CD4-positive, alpha-beta memory T cell (primary cell): ENCODE measurements around the gene FOXD4. TPM values are rescaled to one million over a fixed set of nuclear protein-coding genes. Genes with fewer than 3 reads are reported as not detected.
"Not testable (repeated sequence)": the region's sequence is repeated elsewhere in the genome, so short reads cannot be mapped to it uniquely, and the experiment has no call there.

Experiments used
- CTCF ChIA-PET: fragments of 350-600 bp; sonication (Branson Sonifier 250); formaldehyde crosslinking; loops from one replicate; lab custom pipeline; 2021; ENCODE audit warnings: inconsistent platforms; ENCODE audit not compliant: partially characterized antibody; lab: Charles Lee
- POLR2A ChIA-PET: fragments of 350-600 bp; sonication (Branson Sonifier 250); formaldehyde crosslinking; loops from one replicate; lab custom pipeline; 2021; ENCODE audit not compliant: partially characterized antibody; lab: Charles Lee
- DNase-seq, 5 donors: peaks; one replicate each; pipeline versions ENCODE4 v3.0.0 to v3.0.0-alpha.2; 2020 to 2022; ENCODE audit warnings: mixed read lengths in 1 of 5
- H3K27ac ChIP-seq: one replicate; pipeline ENCODE4 v1.7.0; 2013; ENCODE audit warnings: low read depth, low read length
- H3K27me3 ChIP-seq: 2 replicates; pipeline ENCODE4 v1.7.0; 2013; ENCODE audit warnings: mild to moderate bottlenecking, low read length, moderate library complexity; ENCODE audit not compliant: insufficient read depth
- H3K36me3 ChIP-seq: 2 replicates; pipeline ENCODE4 v1.7.0; 2013; ENCODE audit warnings: mild to moderate bottlenecking, low read length, moderate library complexity; ENCODE audit not compliant: insufficient read depth
- H3K4me1 ChIP-seq: 2 replicates; pipeline ENCODE4 v1.7.0; 2013; ENCODE audit warnings: mild to moderate bottlenecking, low read length, moderate library complexity; ENCODE audit not compliant: insufficient read depth
- H3K4me3 ChIP-seq, 2 donors: one replicate each; pipeline ENCODE4 v1.7.0; 2013; ENCODE audit warnings: low read length in 2 of 2, mild to moderate bottlenecking in 1 of 2
- H3K9me3 ChIP-seq, 2 donors: one replicate each; pipeline ENCODE4 v1.7.0; 2013; ENCODE audit warnings: low read length in 2 of 2, control low read depth in 1 of 2; ENCODE audit not compliant: control insufficient read depth in 1 of 2
- H3K27ac Mint-ChIP-seq, 7 donors: one replicate each; pipeline ENCODE4 v1.8.0; 2020 to 2021; ENCODE audit warnings: mixed read lengths in 7 of 7, mild to moderate bottlenecking in 6 of 7, inconsistent platforms in 3 of 7, moderate library complexity in 3 of 7
- H3K27me3 Mint-ChIP-seq, 2 donors: one replicate each; pipeline ENCODE4 v1.8.0; 2020 to 2021; ENCODE audit warnings: mixed read lengths in 2 of 2
- H3K36me3 Mint-ChIP-seq, 2 donors: one replicate each; pipeline ENCODE4 v1.8.0; 2020 to 2021; ENCODE audit warnings: mixed read lengths in 2 of 2, inconsistent platforms in 1 of 2, mild to moderate bottlenecking in 1 of 2
- H3K4me1 Mint-ChIP-seq, 4 donors: one replicate each; pipeline ENCODE4 v1.8.0; 2020 to 2021; ENCODE audit warnings: mixed read lengths in 4 of 4, mild to moderate bottlenecking in 1 of 4
- H3K4me3 Mint-ChIP-seq, 8 donors: one replicate each; pipeline ENCODE4 v1.8.0; 2020 to 2021; ENCODE audit warnings: mixed read lengths in 8 of 8, mild to moderate bottlenecking in 7 of 8, moderate library complexity in 6 of 8, inconsistent platforms in 3 of 8
- H3K9me3 Mint-ChIP-seq, 8 donors: one replicate each; pipeline ENCODE4 v1.8.0; 2020 to 2021; ENCODE audit warnings: mixed read lengths in 8 of 8, mild to moderate bottlenecking in 5 of 8, inconsistent platforms in 3 of 8, moderate library complexity in 1 of 8
- intact Hi-C: fragments of 100-400 bp; cut with micrococcal nuclease; formaldehyde crosslinking; loops from one replicate; pipeline ENCODE4 v1.15.1; 2023
- polyA plus RNA-seq, 2 donors: library from polyadenylated mRNA; unstranded; fragments of 300-500 nt; fragmentation: Illumina TruSeq; gene quantifications; one replicate each; pipeline ENCODE4 v1.2.3, GENCODE V29; 2021
- total RNA-seq, 2 experiments: library from RNA; stranded (reverse); gene quantifications; one replicate each; pipeline ENCODE4 v1.2.3, GENCODE V29; 2021

Gene FOXD4
- total and polyA plus RNA-seq, 4 experiments from 2014 or later, result 0.30 to 0.35 TPM; not detected in 2

DNA sequence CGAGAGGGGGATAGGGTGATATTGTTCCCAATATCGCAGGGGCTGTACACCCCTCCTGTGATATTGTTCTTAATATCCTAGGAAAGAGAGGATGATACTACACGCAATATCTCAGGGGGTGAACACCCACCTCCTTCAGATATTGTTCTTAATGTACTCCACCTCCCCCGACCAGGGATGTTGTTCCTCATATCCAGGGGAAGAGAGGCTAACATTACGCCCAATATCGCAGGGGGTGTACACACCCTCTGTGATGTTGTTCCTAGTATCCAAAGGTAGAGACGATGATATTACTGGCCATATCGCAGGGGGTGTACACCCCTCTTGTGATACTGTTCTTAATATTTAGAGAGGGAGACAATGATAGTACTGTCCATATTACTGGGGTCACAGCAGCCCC is 12.2 kb downstream of the FOXD4 start:
- POLR2A ChIA-PET, H3K36me3 Mint-ChIP-seq, H3K27me3 ChIP-seq, H3K9me3 Mint-ChIP-seq, H3K4me1 ChIP-seq, H3K9me3 ChIP-seq, intact Hi-C loops, H3K27ac ChIP-seq, CTCF ChIA-PET, H3K27ac Mint-ChIP-seq, H3K4me3 ChIP-seq, H3K4me3 Mint-ChIP-seq, H3K36me3 ChIP-seq, H3K4me1 Mint-ChIP-seq: not testable (repeated sequence)
- peak in 1 of 5 donors; percentile 17 for DNase-seq
- peaks cover 14 to 31% of the 10 kb centered on the region in 2 donors for H3K27me3 Mint-ChIP-seq

DNA sequence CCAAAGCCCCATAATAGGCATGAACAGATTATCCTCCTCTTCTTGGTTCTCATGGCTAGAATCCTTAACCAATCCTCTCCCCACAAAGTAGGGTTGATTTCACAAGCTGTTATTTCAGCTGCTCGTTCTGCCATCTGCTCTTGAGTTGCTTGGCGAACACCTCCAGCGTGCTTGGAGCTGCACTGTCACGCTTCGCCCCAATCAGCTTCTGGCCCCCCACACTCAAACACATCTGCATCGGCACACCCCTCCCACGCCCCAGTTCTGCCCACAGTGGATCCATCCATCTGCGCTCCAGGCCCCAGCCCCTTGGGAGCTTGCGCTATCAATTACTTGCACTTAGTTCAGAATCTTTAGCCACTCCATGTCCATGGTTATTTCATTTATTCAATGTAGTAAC is 17.8 kb downstream of the FOXD4 start:
- H3K27me3 Mint-ChIP-seq, H3K4me3 Mint-ChIP-seq, CTCF ChIA-PET, H3K4me1 ChIP-seq, H3K36me3 ChIP-seq, DNase-seq, POLR2A ChIA-PET, intact Hi-C loops, H3K4me1 Mint-ChIP-seq, H3K4me3 ChIP-seq, H3K9me3 Mint-ChIP-seq, H3K9me3 ChIP-seq, H3K27ac Mint-ChIP-seq, H3K27ac ChIP-seq, H3K36me3 Mint-ChIP-seq, H3K27me3 ChIP-seq: not testable (repeated sequence)

DNA sequence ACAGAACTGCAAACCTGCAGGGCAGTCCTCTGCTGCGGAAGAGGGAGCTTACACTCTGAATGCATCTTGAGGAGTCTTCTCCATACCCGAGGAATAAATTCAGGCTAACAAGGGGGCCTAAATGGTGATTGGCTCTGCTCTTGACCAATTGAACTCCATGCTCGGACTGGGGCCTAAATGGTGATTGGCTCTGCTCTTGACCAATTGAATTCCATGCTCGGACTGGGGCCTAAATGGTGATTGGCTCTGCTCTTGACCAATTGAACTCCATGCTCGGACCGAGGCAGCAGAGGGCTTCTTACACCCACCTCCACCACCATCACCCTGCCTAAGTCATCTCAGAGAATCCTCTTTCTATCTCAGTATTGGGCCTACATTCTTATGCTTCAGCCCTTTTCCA is 18.4 kb downstream of the FOXD4 start:
- H3K4me3 ChIP-seq, H3K27ac Mint-ChIP-seq, H3K36me3 Mint-ChIP-seq, H3K9me3 ChIP-seq, H3K4me1 Mint-ChIP-seq, CTCF ChIA-PET, H3K9me3 Mint-ChIP-seq, intact Hi-C loops, POLR2A ChIA-PET, H3K4me3 Mint-ChIP-seq, H3K27me3 Mint-ChIP-seq, H3K27me3 ChIP-seq, DNase-seq, H3K4me1 ChIP-seq, H3K36me3 ChIP-seq, H3K27ac ChIP-seq: not testable (repeated sequence)

DNA sequence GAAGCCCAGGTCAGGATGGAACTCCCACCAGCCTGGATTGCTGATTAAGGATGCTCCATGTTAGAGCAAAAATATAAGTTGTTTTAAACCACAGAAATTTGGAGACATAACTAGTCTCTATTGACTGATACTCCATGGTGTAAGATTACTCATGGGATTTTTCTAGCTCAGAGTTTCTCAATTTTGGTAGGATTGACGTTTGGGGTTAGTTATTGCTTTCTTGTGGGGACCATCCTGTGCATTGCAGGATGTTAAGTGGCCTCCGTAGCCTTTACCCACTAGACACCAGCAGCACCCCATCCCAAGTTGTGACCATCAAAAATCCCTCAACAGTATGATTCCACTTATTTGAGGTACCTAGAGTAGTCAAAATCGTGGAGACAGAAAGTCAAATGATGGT is 19.4 kb downstream of the FOXD4 start:
- H3K4me3 ChIP-seq, intact Hi-C loops, H3K9me3 ChIP-seq, H3K27me3 ChIP-seq, H3K4me3 Mint-ChIP-seq, DNase-seq, H3K36me3 Mint-ChIP-seq, H3K27ac Mint-ChIP-seq, H3K36me3 ChIP-seq, CTCF ChIA-PET, POLR2A ChIA-PET, H3K4me1 ChIP-seq, H3K27me3 Mint-ChIP-seq, H3K27ac ChIP-seq, H3K4me1 Mint-ChIP-seq, H3K9me3 Mint-ChIP-seq: not testable (repeated sequence)

DNA sequence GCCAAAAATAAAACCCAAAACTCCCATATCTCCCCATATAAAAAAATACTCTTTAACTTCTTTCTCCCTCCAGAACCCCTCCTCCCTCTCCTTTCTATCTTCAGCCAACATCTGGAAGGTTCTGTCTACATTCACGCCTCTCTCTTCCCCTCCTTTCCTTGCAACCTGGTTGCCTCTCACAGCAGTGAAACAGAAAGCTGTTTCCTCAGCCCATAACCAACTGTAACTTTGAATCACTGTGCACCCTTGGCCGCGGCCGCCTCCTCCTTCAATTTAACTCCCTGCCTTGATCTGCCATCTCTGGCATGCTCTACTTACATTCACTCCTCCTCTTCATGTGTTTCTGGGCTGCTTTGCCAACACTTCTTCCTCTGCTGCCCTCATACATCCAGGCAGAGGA is 23.2 kb downstream of the FOXD4 start:
- DNase-seq, H3K9me3 ChIP-seq, H3K36me3 Mint-ChIP-seq, H3K27me3 Mint-ChIP-seq, H3K27ac ChIP-seq, H3K27me3 ChIP-seq, H3K4me1 ChIP-seq, H3K4me1 Mint-ChIP-seq, H3K4me3 ChIP-seq, H3K27ac Mint-ChIP-seq, H3K4me3 Mint-ChIP-seq, H3K36me3 ChIP-seq, intact Hi-C loops, POLR2A ChIA-PET, H3K9me3 Mint-ChIP-seq, CTCF ChIA-PET: not testable (repeated sequence)

DNA sequence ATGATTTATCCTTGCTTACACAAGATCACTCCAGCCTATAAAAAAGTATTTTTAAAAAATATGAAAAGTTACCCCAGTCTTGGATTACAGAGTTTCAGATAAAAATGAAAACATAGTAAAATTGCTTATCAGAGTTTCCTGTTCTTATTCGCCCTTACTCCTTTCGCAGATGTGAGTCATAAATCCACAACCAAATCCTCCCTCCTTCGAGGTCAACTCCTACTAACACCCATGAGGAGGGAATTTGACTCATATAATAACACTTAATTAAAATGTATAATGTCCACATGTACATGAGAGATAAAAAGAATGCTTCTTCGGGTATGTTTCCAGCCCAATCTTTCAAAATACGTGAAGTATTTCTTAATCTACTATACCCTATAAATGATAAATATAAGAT is 23.9 kb downstream of the FOXD4 start:
- H3K9me3 Mint-ChIP-seq, H3K4me1 ChIP-seq, DNase-seq, H3K4me3 ChIP-seq, H3K27me3 Mint-ChIP-seq, H3K9me3 ChIP-seq, H3K27me3 ChIP-seq, POLR2A ChIA-PET, H3K36me3 Mint-ChIP-seq, H3K4me3 Mint-ChIP-seq, CTCF ChIA-PET, intact Hi-C loops, H3K36me3 ChIP-seq, H3K27ac Mint-ChIP-seq, H3K4me1 Mint-ChIP-seq, H3K27ac ChIP-seq: not testable (repeated sequence)

DNA sequence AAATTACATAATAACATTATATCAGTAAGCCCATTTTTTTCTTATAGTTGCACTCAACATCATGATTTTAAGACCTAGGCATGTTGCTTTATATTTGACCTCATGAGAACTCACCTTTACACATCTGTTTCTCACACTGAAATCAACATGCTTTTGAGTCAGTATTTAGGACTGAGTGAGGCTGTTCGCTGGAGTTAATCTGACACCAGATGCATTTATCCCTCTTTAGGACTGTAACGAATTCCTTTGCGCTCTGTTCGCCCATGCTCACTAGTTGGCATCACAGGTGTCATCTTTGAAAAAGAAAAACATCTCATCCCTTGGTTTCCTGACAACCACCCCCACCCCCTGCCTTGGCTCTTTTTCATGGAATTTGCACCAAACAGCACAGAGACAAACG is 24.3 kb downstream of the FOXD4 start:
- H3K4me3 ChIP-seq, H3K36me3 Mint-ChIP-seq, CTCF ChIA-PET, H3K36me3 ChIP-seq, H3K4me1 ChIP-seq, H3K9me3 Mint-ChIP-seq, H3K4me1 Mint-ChIP-seq, H3K27ac ChIP-seq, H3K4me3 Mint-ChIP-seq, H3K27ac Mint-ChIP-seq, intact Hi-C loops, POLR2A ChIA-PET, H3K27me3 Mint-ChIP-seq, H3K27me3 ChIP-seq, H3K9me3 ChIP-seq: not testable (repeated sequence)
- peak in 1 of 5 donors; percentile 16 for DNase-seq

DNA sequence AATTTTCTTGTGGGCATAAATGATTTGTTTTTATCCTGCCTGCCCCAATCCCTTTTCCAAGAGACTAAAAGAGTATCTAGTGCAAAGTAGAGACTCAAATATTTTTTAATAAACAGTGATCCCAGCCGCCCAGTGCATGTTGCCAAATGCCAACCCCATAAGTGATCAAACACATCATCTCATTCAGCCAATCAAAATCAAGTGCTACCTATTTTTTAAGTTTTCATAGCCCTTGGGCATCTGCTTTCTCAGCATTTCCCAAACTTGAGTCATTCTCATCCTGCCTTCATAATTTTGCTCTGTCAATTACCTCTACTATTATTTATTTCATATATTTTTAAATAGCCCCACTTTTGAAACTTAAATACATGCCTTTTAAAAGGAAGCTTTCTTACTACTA is 27.4 kb downstream of the FOXD4 start:
- CTCF ChIA-PET, intact Hi-C loops: not testable (repeated sequence)

More for the DNA sequence above, 27.4 kb downstream of the FOXD4 start:
- POLR2A ChIA-PET, H3K9me3 Mint-ChIP-seq, H3K27me3 ChIP-seq, H3K4me1 Mint-ChIP-seq, H3K27ac ChIP-seq, H3K4me3 ChIP-seq, H3K27ac Mint-ChIP-seq, H3K36me3 ChIP-seq, H3K4me1 ChIP-seq, H3K36me3 Mint-ChIP-seq, H3K9me3 ChIP-seq, H3K4me3 Mint-ChIP-seq, DNase-seq, H3K27me3 Mint-ChIP-seq: not testable (repeated sequence)
